ENCODE data around the gene SORCS2.

SORCS2 gene

DNA sequence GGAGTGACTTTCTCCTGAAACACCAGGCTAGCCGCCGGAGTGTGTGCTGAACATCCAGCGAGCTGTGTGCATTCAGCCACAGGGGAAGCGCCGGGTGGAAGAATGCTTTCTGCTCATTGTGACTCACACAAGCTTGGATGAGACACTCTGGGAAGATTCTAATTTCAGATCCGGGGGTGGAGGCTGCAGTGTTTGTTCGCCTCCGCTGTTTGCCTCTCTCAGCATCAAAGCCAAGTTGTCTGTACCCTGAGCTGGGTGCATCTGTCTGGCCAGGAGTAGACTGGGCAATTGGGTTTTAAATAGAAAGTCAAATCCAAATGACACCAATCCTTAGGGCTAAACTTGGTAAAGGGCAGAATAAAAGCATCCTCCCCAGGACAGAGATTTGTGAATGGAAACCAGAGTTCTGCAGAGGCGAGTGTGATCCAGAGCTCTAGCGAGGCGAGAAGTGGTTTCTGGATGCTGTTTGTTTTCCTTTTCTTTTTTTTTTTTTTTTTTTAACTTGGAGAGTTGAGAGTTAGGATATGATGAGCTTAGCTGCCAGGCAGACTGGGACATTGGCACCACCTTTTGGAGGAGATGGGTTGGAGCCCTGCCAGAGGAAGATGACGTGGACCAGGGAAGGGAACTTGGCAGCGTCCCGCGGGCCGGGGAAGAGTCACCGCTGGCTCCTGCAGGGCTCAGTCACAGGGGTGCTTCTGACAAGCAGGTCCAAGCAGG is 438.4 kb downstream of the SORCS2 start:
- Histone ChIP-seq H3K4me1 (ENCODE audit: control insufficient read depth, insufficient read depth, low read length) (no peaks in the 10 kb centered on the region), H3K4me3 (ENCODE audit: low read depth, low read length) (no peak overlapping the region), H3K9me3 (ENCODE audit: control insufficient read depth, insufficient read depth, low read depth, low read length) (no peaks in the 10 kb centered on the region), H3K27ac (ENCODE audit: extremely low read depth, low read depth, low read length) (no peak overlapping the region), H3K36me3 (ENCODE audit: control insufficient read depth in 2 of 2, insufficient read depth in 1 of 2, low read length in 2 of 2) (no peaks in the 10 kb centered on the region)
- ChIA-PET POLR2A (no interaction called here), CTCF (interaction anchor here (0.6 kb wide), 1 partner anchor 139 kb away, joined by 4 read pairs; no protein-coding TSS in a partner anchor)
- TF ChIP-seq ZNF146 (tag by site-specific recombination; IDR thresholded peaks at IDR 0.05): no peak
- no peak for TF ChIP-seq ZNF777 (tag by site-specific recombination; IDR thresholded peaks at IDR 0.05; ENCODE audit: borderline replicate concordance)
- no peak for TF ChIP-seq ZNF404 (tag by site-specific recombination; IDR thresholded peaks at IDR 0.05)
- no peak for TF ChIP-seq ZNF529 (tag by site-specific recombination; IDR thresholded peaks at IDR 0.05; ENCODE audit: insufficient replicate concordance)
- no peak for TF ChIP-seq BCL11A (tag by site-specific recombination; IDR thresholded peaks at IDR 0.05; ENCODE audit: low read depth)
- TF ChIP-seq ZEB2 (tag by site-specific recombination; IDR thresholded peaks at IDR 0.05): no peak
- TF ChIP-seq YY1 (tag by site-specific recombination; IDR thresholded peaks at IDR 0.05): no peak
- peak; percentile 42 for TF ChIP-seq ZFHX2 (tag by site-specific recombination; conservative IDR thresholded peaks at IDR 0.05)
- no peak for TF ChIP-seq ZNF214 (tag by site-specific recombination; IDR thresholded peaks at IDR 0.05; ENCODE audit: borderline replicate concordance)
- TF ChIP-seq, protein P1, sequence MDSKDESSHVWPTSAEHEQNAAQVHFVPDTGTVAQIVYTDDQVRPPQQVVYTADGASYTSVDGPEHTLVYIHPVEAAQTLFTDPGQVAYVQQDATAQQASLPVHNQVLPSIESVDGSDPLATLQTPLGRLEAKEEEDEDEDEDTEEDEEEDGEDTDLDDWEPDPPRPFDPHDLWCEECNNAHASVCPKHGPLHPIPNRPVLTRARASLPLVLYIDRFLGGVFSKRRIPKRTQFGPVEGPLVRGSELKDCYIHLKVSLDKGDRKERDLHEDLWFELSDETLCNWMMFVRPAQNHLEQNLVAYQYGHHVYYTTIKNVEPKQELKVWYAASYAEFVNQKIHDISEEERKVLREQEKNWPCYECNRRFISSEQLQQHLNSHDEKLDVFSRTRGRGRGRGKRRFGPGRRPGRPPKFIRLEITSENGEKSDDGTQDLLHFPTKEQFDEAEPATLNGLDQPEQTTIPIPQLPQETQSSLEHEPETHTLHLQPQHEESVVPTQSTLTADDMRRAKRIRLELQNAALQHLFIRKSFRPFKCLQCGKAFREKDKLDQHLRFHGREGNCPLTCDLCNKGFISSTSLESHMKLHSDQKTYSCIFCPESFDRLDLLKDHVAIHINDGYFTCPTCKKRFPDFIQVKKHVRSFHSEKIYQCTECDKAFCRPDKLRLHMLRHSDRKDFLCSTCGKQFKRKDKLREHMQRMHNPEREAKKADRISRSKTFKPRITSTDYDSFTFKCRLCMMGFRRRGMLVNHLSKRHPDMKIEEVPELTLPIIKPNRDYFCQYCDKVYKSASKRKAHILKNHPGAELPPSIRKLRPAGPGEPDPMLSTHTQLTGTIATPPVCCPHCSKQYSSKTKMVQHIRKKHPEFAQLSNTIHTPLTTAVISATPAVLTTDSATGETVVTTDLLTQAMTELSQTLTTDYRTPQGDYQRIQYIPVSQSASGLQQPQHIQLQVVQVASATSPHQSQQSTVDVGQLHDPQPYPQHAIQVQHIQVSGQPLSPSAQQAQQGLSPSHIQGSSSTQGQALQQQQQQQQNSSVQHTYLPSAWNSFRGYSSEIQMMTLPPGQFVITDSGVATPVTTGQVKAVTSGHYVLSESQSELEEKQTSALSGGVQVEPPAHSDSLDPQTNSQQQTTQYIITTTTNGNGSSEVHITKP (tag by site-specific recombination; IDR thresholded peaks at IDR 0.05): 0 out of 2 replicates have a peak, but pooled peaks have one; percentile 9
- TF ChIP-seq, protein P2, sequence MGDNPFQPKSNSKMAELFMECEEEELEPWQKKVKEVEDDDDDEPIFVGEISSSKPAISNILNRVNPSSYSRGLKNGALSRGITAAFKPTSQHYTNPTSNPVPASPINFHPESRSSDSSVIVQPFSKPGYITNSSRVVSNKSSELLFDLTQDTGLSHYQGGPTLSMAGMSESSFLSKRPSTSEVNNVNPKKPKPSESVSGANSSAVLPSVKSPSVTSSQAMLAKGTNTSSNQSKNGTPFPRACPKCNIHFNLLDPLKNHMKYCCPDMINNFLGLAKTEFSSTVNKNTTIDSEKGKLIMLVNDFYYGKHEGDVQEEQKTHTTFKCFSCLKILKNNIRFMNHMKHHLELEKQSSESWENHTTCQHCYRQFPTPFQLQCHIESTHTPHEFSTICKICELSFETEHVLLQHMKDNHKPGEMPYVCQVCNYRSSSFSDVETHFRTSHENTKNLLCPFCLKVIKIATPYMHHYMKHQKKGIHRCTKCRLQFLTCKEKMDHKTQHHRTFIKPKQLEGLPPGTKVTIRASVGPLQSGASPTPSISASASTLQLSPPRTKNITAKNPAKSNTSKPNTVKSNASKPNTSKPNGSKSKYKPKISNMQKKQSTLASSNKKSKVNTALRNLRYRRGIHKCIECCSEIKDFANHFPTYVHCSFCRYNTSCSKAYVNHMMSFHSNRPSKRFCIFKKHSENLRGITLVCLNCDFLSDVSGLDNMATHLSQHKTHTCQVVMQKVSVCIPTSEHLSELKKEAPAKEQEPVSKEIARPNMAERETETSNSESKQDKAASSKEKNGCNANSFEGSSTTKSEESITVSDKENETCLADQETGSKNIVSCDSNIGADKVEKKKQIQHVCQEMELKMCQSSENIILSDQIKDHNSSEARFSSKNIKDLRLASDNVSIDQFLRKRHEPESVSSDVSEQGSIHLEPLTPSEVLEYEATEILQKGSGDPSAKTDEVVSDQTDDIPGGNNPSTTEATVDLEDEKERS (tag by site-specific recombination; IDR thresholded peaks at IDR 0.05): no peak
- no peak for TF ChIP-seq ZNF510 (tag by site-specific recombination; IDR thresholded peaks at IDR 0.05; ENCODE audit: insufficient replicate concordance)

DNA sequence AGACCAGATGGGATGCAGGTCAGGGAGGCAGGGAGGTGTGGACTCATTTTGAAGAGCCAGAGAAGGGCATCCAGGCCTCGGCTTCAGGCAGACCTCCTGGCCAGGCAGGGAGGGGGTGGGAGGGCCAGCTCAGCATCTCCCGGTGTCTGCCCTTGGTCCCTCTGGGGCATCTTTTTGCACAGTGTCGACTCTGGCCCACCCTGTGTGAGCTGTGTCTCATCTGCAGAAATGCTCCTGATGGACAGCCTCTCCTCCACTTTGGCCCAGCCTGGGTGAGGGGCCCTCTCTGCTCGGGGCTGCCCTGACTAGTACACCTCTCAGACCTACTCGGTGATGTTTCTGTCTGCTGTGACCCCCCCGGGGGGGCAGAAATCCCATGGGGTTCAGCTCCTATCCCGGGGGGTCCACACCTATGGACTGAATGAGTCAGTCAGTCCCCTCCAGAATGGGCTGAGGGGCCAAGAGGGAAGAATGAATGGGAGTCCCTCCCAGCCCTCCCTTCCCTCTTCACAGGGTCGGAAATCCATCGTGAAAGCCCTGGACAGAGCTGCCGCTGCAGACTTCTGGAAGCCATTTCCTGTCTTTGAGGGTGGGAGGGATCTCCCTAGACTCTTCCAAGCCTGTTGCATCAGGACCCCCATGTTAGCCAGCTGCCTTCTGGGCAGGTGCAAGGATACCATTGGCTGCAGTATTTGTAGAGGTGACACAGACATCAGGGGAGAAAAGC is 439.1 kb downstream of the SORCS2 start:
- Histone ChIP-seq H3K9me3 (ENCODE audit: control insufficient read depth, insufficient read depth, low read depth, low read length) (no peaks in the 10 kb centered on the region), H3K36me3 (ENCODE audit: control insufficient read depth in 2 of 2, insufficient read depth in 1 of 2, low read length in 2 of 2) (no peaks in the 10 kb centered on the region), H3K4me1 (ENCODE audit: control insufficient read depth, insufficient read depth, low read length) (no peaks in the 10 kb centered on the region), H3K4me3 (ENCODE audit: low read depth, low read length) (no peak overlapping the region), H3K27ac (ENCODE audit: extremely low read depth, low read depth, low read length) (no peak overlapping the region)
- TF ChIP-seq, protein P3, sequence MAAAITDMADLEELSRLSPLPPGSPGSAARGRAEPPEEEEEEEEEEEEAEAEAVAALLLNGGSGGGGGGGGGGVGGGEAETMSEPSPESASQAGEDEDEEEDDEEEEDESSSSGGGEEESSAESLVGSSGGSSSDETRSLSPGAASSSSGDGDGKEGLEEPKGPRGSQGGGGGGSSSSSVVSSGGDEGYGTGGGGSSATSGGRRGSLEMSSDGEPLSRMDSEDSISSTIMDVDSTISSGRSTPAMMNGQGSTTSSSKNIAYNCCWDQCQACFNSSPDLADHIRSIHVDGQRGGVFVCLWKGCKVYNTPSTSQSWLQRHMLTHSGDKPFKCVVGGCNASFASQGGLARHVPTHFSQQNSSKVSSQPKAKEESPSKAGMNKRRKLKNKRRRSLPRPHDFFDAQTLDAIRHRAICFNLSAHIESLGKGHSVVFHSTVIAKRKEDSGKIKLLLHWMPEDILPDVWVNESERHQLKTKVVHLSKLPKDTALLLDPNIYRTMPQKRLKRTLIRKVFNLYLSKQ (tag by site-specific recombination; IDR thresholded peaks at IDR 0.05; ENCODE audit: borderline replicate concordance): no peak
- TF ChIP-seq ZNF24 (tag by site-specific recombination; IDR thresholded peaks at IDR 0.05) (no peak), ZNF792 (tag by site-specific recombination; IDR thresholded peaks at IDR 0.05) (no peak), ZEB2 (tag by site-specific recombination; IDR thresholded peaks at IDR 0.05) (no peak), ZNF777 (tag by site-specific recombination; IDR thresholded peaks at IDR 0.05; ENCODE audit: borderline replicate concordance) (no peak), ZNF785 (tag by site-specific recombination; IDR thresholded peaks at IDR 0.05) (no peak), ZIC2 (tag by site-specific recombination; IDR thresholded peaks at IDR 0.05) (peak; percentile 69; the same call in 1 of the 2 replicates)
- TF ChIP-seq, protein P4, sequence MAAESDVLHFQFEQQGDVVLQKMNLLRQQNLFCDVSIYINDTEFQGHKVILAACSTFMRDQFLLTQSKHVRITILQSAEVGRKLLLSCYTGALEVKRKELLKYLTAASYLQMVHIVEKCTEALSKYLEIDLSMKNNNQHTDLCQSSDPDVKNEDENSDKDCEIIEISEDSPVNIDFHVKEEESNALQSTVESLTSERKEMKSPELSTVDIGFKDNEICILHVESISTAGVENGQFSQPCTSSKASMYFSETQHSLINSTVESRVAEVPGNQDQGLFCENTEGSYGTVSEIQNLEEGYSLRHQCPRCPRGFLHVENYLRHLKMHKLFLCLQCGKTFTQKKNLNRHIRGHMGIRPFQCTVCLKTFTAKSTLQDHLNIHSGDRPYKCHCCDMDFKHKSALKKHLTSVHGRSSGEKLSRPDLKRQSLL (tag by site-specific recombination; IDR thresholded peaks at IDR 0.05): no peak
- CTCF ChIA-PET: interaction anchor here (0.6 kb wide), 1 partner anchor 140 kb away, joined by 4 read pairs; no protein-coding TSS in a partner anchor
- POLR2A ChIA-PET: no interaction called here

Data from HEK293 (cell line).